Caco-2 (cell line): ENCODE measurements around the gene SERPINE3. TPM values are rescaled to one million over a fixed set of nuclear protein-coding genes. Genes with fewer than 3 reads are reported as not detected.

Source experiments
- BruUV-seq: library from RNA; stranded (reverse); fragments of 400-500 nt; replicated peaks from 2 replicates; lab custom pipeline; 2021; lab: Mats Ljungman, UMichigan
- CTCF ChIA-PET: fragments of 300-600 bp; sonication (Branson Sonifier 250); formaldehyde crosslinking; loops from one replicate; lab custom pipeline; 2022; ENCODE audit warnings: antibody characterized with exemption; lab: Charles Lee
- POLR2A ChIA-PET: fragments of 300-600 bp; sonication (Branson Sonifier 250); formaldehyde crosslinking; loops from one replicate; lab custom pipeline; 2022; ENCODE audit warnings: antibody characterized with exemption; lab: Charles Lee
- DNase-seq, 2 experiments: peaks; one replicate each; pipeline versions ENCODE4 v3.0.0 to v3.0.0-alpha.2; 2020 to 2022
- H3K27me3 ChIP-seq: replicated peaks from 2 replicates; pipeline ENCODE4 v1.6.0; 2011; ENCODE audit warnings: low read length; ENCODE audit not compliant: control insufficient read depth, insufficient read depth
- H3K36me3 ChIP-seq: 2 replicates; pipeline ENCODE4 v1.5.1; 2011; ENCODE audit warnings: low read length; ENCODE audit not compliant: control insufficient read depth, insufficient read depth
- H3K4me1 ChIP-seq: fragments of 250-450 bp; sonication (Bioruptor Pico); 2 replicates; pipeline ENCODE4 v1.5.1; 2020; ENCODE audit warnings: mild to moderate bottlenecking
- H3K4me3 ChIP-seq: 2 replicates; pipeline ENCODE4 v1.5.1; 2011; ENCODE audit warnings: low read depth, mild to moderate bottlenecking, control low read depth, low read length
- H3K9me3 ChIP-seq: fragments of 250-450 bp; sonication (Bioruptor Pico); 2 replicates; pipeline ENCODE4 v1.5.1; 2020; ENCODE audit warnings: mild to moderate bottlenecking, moderate library complexity
- H3K27ac Mint-ChIP-seq: one replicate; pipeline ENCODE4 v1.8.0; 2022; ENCODE audit warnings: mixed read lengths; ENCODE audit not compliant: unreplicated experiment
- H3K27me3 Mint-ChIP-seq: one replicate; pipeline ENCODE4 v1.8.0; 2022; ENCODE audit warnings: mixed read lengths; ENCODE audit not compliant: insufficient read depth, unreplicated experiment
- H3K36me3 Mint-ChIP-seq: one replicate; pipeline ENCODE4 v1.8.0; 2022; ENCODE audit warnings: mild to moderate bottlenecking, mixed read lengths; ENCODE audit not compliant: insufficient read depth, unreplicated experiment
- H3K4me1 Mint-ChIP-seq: one replicate; pipeline ENCODE4 v1.8.0; 2022; ENCODE audit warnings: low read depth, mixed read lengths; ENCODE audit not compliant: unreplicated experiment
- H3K4me3 Mint-ChIP-seq: one replicate; pipeline ENCODE4 v1.8.0; 2022; ENCODE audit warnings: mild to moderate bottlenecking, moderate library complexity, mixed read lengths; ENCODE audit not compliant: unreplicated experiment
- H3K9me3 Mint-ChIP-seq: one replicate; pipeline ENCODE4 v1.8.0; 2022; ENCODE audit warnings: mixed read lengths; ENCODE audit not compliant: unreplicated experiment
- CTCF ChIP-seq, 2 experiments: fragments of 200-600 bp in 1 of 2; IDR thresholded peaks; 1 replicate in 1 of 2; 2 replicates in 1 of 2; pipeline versions ENCODE4 v1.5.1 to v1.8.0; 2011 to 2022; ENCODE audit warnings: antibody characterized with exemption in 1 of 2, control low read depth in 1 of 2, inconsistent platforms in 1 of 2, low read depth in 1 of 2, low read length in 1 of 2, mild to moderate bottlenecking in 1 of 2, moderate library complexity in 1 of 2; ENCODE audit not compliant: insufficient read depth in 1 of 2, severe bottlenecking in 1 of 2, unreplicated experiment in 1 of 2
- intact Hi-C: fragments of 100-400 bp; cut with micrococcal nuclease; formaldehyde crosslinking; loops from one replicate; pipeline ENCODE4 v1.10.0; 2022; ENCODE audit not compliant: unreplicated experiment
- total RNA-seq: library from RNA; stranded (reverse); gene quantifications from 2 replicates; pipeline ENCODE4 v1.2.3, GENCODE V29; 2022

The SERPINE3 gene
- total RNA-seq, 1 experiment from 2014 or later: not detected

DNA sequence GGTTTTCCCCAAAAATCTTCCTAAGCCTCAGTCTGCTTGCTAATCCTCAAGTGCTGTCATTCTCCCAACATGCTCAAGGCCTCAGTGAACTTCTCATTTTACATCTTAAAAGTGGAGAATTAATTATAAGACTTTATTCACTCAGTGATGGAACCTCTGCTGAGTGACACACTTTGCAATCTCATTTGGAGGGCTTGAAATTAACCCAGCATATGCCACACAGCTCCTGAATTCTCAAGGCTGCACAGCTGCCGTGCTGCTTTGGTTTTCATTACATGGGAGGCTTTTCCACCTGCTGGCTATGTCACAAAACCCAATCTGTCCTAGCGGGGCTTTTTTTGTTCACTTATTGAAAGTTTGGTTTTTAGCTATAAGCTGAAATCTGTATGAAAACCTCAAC, 28.3 kb upstream of the SERPINE3 start:
- H3K36me3 Mint-ChIP-seq: no peaks in the 10 kb centered on the region
- H3K4me3 Mint-ChIP-seq: no peak overlapping the region
- no TSS peak for BruUV-seq
- Histone ChIP-seq H3K27me3 (no peaks in the 10 kb centered on the region), H3K36me3 (no peaks in the 10 kb centered on the region), H3K4me3 (no peak overlapping the region), H3K9me3 (no peaks in the 10 kb centered on the region), H3K4me1 (no peaks in the 10 kb centered on the region)
- no peak for DNase-seq
- POLR2A ChIA-PET: no interaction called here
- peaks cover 6% of the 10 kb centered on the region for H3K27me3 Mint-ChIP-seq
- no peak for TF ChIP-seq CTCF (IDR thresholded peaks at IDR 0.05; ENCODE audit: insufficient read depth in 1 of 2, low read depth in 1 of 2, low read length in 1 of 2, severe bottlenecking in 1 of 2, unreplicated experiment in 1 of 2)
- no peaks in the 10 kb centered on the region for H3K4me1 Mint-ChIP-seq
- H3K9me3 Mint-ChIP-seq: no peaks in the 10 kb centered on the region
- CTCF ChIA-PET: interaction anchor here (0.7 kb wide), 1 partner anchor 24 kb away, joined by 3 read pairs; no protein-coding TSS in a partner anchor
- intact Hi-C loops: no loop called here
- no peak overlapping the region for H3K27ac Mint-ChIP-seq

DNA sequence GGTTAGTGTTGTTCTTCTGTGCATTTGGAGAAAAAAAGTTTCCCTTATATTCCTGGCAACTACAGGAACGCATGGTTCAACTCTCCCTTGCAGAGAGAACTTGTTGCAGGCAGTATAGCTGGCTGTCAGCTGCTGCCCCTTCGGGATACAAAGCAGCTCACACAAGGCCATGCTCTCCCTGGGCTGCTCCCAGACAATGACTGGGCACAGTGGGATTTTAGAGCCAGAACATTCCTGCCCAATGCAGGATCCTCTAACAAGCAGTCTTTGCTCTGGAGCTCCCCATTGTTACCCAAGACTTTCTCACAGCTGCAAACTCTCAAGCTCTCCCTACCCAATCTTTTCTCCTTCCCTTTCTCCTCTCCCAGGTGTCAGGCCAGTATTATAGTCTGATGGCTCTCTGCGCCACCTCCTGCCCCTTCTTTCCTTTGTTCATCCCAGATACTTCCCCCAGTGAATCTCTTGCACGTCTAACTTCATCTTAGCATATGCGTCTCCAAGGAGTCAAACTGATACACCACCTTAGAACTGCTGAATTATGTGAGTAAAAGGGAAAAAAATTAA, 27.5 kb upstream of the SERPINE3 start:
- intact Hi-C loops: no loop called here
- H3K4me1 Mint-ChIP-seq: no peaks in the 10 kb centered on the region
- DNase-seq: no peak
- ChIA-PET POLR2A (no interaction called here), CTCF (interaction anchor here (0.7 kb wide), 1 partner anchor 25 kb away, joined by 3 read pairs; no protein-coding TSS in a partner anchor)
- TF ChIP-seq CTCF (IDR thresholded peaks at IDR 0.05; ENCODE audit: insufficient read depth in 1 of 2, low read depth in 1 of 2, low read length in 1 of 2, severe bottlenecking in 1 of 2, unreplicated experiment in 1 of 2): no peak
- BruUV-seq: no TSS peak
- H3K9me3 Mint-ChIP-seq: no peaks in the 10 kb centered on the region
- H3K9me3 ChIP-seq: no peaks in the 10 kb centered on the region
- no peak overlapping the region for H3K4me3 ChIP-seq
- H3K4me3 Mint-ChIP-seq: no peak overlapping the region
- peaks cover 6% of the 10 kb centered on the region for H3K27me3 Mint-ChIP-seq
- H3K4me1 ChIP-seq: no peaks in the 10 kb centered on the region
- H3K36me3 Mint-ChIP-seq: no peaks in the 10 kb centered on the region
- H3K27ac Mint-ChIP-seq: no peak overlapping the region
- H3K27me3 ChIP-seq: no peaks in the 10 kb centered on the region
- H3K36me3 ChIP-seq: no peaks in the 10 kb centered on the region

DNA sequence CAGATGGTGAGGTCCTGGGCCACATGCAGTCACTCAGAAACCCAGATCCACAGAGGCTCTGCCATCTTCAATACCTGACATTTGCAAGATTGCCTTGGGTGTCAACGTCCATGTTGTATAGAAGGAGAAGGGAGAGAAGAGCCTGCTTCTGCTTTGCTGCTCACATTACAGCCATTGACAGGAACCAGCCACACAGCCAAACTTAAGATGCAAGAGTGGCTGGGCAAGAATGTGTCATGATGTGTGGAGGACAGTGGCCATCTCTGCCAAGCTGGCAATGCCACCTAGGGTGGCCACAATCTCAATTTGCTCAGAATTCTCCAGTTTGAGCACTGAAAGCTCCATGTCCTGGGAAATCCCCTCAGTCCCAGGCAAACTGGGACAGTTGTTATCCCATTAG, 25.9 kb upstream of the SERPINE3 start:
- ChIA-PET CTCF (no interaction called here), POLR2A (no interaction called here)
- peaks cover 5% of the 10 kb centered on the region for H3K27me3 Mint-ChIP-seq
- H3K4me3 Mint-ChIP-seq: no peak overlapping the region
- no peak for DNase-seq
- BruUV-seq: no TSS peak
- Histone ChIP-seq H3K36me3 (no peaks in the 10 kb centered on the region), H3K9me3 (no peaks in the 10 kb centered on the region), H3K4me3 (no peak overlapping the region), H3K27me3 (no peaks in the 10 kb centered on the region), H3K4me1 (no peaks in the 10 kb centered on the region)
- no peak for TF ChIP-seq CTCF (IDR thresholded peaks at IDR 0.05; ENCODE audit: insufficient read depth in 1 of 2, low read depth in 1 of 2, low read length in 1 of 2, severe bottlenecking in 1 of 2, unreplicated experiment in 1 of 2)
- no peaks in the 10 kb centered on the region for H3K36me3 Mint-ChIP-seq
- no peaks in the 10 kb centered on the region for H3K4me1 Mint-ChIP-seq
- no peaks in the 10 kb centered on the region for H3K9me3 Mint-ChIP-seq
- H3K27ac Mint-ChIP-seq: no peak overlapping the region
- intact Hi-C loops: no loop called here
